ENCODE data around the gene ELK3. TPM values are rescaled to one million over a fixed set of nuclear protein-coding genes. Genes with fewer than 3 reads are reported as not detected.

ELK3 gene
- total and polyA plus RNA-seq, 2 of the 13 experiments (the other 11 are each of a cell fraction or from before 2014, with no cell fraction given) = 2.9 to 3.2 TPM

GRCh38 chr12:96295532-96296160, 101.5 kb downstream of the ELK3 start:
- Histone ChIP-seq H3K27me3 (ENCODE audit: control insufficient read depth in 1 of 2, insufficient read depth in 2 of 2, low read length in 2 of 2) (no peaks in the 10 kb centered on the region), H3K9me3 (ENCODE audit: low read length) (no peaks in the 10 kb centered on the region), H4K20me1 (ENCODE audit: insufficient read depth, low read length) (no peaks in the 10 kb centered on the region), H3K36me3 (replicated peaks in 1 of 2; ENCODE audit: control insufficient read depth in 1 of 2, insufficient read depth in 2 of 2, low read length in 2 of 2) (peaks cover 0 to 7% of the 10 kb centered on the region in 2 experiments; a peak in 2 of 5 replicates), H3K4me2 (ENCODE audit: low read depth, low read length) (no peak overlapping the region), H2AFZ (ENCODE audit: low read length) (no peak overlapping the region), H3K79me2 (ENCODE audit: insufficient read depth, low read length) (no peaks in the 10 kb centered on the region), H3K4me3 (replicated peaks in 1 of 3; ENCODE audit: insufficient read depth in 1 of 3, low read depth in 2 of 3, low read length in 3 of 3) (no peak overlapping the region), H3K27ac (ENCODE audit: extremely low read length, insufficient read depth, low read length) (no peak overlapping the region), H3K4me1 (ENCODE audit: insufficient read depth, low read length) (no peaks in the 10 kb centered on the region), H3K9ac (ENCODE audit: insufficient read depth, low read depth, low read length) (no peak overlapping the region)
- POLR2A ChIA-PET = no interaction called here
- no TSS peak for BruUV-seq (replicated peaks)
- FAIRE-seq (no peak), DNase-seq (ENCODE audit: low spot score) (no peak), ATAC-seq (no peak)
- intact Hi-C loops (cut with micrococcal nuclease; ENCODE audit: unreplicated experiment) (no loop called here), in situ Hi-C loops (cut with HindIII; ENCODE audit: extremely low pct_ligation_motif_present, low pct_unique_long_range_greater_than_20kb) (no loop called here)
- WGBS (ENCODE audit: low lambda C conversion rate) = over 99% methylated on average over 6 of the region's 6 CpGs
- CTCF ChIA-PET (ENCODE audit: low intra/inter-chr PET ratio, low total read pairs) = no interaction called here
- TF ChIP-seq SMARCC2 (IDR thresholded peaks at IDR 0.05) = no peak
- no peak for TF ChIP-seq SNAI1 (CRISPR knock-in tag; IDR thresholded peaks at IDR 0.05; ENCODE audit: borderline replicate concordance)
- TF ChIP-seq ZNF251 (CRISPR knock-in tag; IDR thresholded peaks at IDR 0.05) = no peak
- TF ChIP-seq KLF13 (CRISPR knock-in tag; IDR thresholded peaks at IDR 0.05) = no peak
- TF ChIP-seq, protein P1, sequence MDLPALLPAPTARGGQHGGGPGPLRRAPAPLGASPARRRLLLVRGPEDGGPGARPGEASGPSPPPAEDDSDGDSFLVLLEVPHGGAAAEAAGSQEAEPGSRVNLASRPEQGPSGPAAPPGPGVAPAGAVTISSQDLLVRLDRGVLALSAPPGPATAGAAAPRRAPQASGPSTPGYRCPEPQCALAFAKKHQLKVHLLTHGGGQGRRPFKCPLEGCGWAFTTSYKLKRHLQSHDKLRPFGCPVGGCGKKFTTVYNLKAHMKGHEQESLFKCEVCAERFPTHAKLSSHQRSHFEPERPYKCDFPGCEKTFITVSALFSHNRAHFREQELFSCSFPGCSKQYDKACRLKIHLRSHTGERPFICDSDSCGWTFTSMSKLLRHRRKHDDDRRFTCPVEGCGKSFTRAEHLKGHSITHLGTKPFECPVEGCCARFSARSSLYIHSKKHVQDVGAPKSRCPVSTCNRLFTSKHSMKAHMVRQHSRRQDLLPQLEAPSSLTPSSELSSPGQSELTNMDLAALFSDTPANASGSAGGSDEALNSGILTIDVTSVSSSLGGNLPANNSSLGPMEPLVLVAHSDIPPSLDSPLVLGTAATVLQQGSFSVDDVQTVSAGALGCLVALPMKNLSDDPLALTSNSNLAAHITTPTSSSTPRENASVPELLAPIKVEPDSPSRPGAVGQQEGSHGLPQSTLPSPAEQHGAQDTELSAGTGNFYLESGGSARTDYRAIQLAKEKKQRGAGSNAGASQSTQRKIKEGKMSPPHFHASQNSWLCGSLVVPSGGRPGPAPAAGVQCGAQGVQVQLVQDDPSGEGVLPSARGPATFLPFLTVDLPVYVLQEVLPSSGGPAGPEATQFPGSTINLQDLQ (CRISPR knock-in tag; IDR thresholded peaks at IDR 0.05) = no peak
- TF ChIP-seq, protein P2, sequence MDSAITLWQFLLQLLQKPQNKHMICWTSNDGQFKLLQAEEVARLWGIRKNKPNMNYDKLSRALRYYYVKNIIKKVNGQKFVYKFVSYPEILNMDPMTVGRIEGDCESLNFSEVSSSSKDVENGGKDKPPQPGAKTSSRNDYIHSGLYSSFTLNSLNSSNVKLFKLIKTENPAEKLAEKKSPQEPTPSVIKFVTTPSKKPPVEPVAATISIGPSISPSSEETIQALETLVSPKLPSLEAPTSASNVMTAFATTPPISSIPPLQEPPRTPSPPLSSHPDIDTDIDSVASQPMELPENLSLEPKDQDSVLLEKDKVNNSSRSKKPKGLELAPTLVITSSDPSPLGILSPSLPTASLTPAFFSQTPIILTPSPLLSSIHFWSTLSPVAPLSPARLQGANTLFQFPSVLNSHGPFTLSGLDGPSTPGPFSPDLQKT (CRISPR knock-in tag; IDR thresholded peaks at IDR 0.05; ENCODE audit: borderline replicate concordance) = no peak
- TF ChIP-seq, protein P3, sequence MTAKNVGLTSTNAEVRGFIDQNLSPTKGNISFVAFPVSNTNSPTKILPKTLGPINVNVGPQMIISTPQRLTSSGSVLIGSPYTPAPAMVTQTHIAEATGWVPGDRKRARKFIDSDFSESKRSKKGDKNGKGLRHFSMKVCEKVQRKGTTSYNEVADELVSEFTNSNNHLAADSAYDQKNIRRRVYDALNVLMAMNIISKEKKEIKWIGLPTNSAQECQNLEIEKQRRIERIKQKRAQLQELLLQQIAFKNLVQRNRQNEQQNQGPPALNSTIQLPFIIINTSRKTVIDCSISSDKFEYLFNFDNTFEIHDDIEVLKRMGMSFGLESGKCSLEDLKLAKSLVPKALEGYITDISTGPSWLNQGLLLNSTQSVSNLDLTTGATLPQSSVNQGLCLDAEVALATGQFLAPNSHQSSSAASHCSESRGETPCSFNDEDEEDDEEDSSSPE (CRISPR knock-in tag; IDR thresholded peaks at IDR 0.05) = no peak
- no peak for TF ChIP-seq ZNF446 (CRISPR knock-in tag; IDR thresholded peaks at IDR 0.05)
- TF ChIP-seq ZNF570 (CRISPR knock-in tag; IDR thresholded peaks at IDR 0.05; ENCODE audit: borderline replicate concordance) = no peak
- TF ChIP-seq, protein P4, sequence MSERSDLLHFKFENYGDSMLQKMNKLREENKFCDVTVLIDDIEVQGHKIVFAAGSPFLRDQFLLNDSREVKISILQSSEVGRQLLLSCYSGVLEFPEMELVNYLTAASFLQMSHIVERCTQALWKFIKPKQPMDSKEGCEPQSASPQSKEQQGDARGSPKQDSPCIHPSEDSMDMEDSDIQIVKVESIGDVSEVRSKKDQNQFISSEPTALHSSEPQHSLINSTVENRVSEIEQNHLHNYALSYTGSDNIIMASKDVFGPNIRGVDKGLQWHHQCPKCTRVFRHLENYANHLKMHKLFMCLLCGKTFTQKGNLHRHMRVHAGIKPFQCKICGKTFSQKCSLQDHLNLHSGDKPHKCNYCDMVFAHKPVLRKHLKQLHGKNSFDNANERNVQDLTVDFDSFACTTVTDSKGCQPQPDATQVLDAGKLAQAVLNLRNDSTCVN (CRISPR knock-in tag; IDR thresholded peaks at IDR 0.05; ENCODE audit: borderline replicate concordance) = no peak
- TF ChIP-seq ZFP90 (CRISPR knock-in tag; IDR thresholded peaks at IDR 0.05; ENCODE audit: borderline replicate concordance) = no peak
- TF ChIP-seq, protein P5, sequence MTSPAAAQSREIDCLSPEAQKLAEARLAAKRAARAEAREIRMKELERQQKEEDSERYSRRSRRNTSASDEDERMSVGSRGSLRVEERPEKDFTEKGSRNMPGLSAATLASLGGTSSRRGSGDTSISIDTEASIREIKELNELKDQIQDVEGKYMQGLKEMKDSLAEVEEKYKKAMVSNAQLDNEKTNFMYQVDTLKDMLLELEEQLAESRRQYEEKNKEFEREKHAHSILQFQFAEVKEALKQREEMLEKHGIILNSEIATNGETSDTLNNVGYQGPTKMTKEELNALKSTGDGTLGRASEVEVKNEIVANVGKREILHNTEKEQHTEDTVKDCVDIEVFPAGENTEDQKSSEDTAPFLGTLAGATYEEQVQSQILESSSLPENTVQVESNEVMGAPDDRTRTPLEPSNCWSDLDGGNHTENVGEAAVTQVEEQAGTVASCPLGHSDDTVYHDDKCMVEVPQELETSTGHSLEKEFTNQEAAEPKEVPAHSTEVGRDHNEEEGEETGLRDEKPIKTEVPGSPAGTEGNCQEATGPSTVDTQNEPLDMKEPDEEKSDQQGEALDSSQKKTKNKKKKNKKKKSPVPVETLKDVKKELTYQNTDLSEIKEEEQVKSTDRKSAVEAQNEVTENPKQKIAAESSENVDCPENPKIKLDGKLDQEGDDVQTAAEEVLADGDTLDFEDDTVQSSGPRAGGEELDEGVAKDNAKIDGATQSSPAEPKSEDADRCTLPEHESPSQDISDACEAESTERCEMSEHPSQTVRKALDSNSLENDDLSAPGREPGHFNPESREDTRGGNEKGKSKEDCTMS (CRISPR knock-in tag; conservative IDR thresholded peaks at IDR 0.05) = no peak
- no peak for TF ChIP-seq CREM (IDR thresholded peaks at IDR 0.05)
- no peak for TF ChIP-seq CREM (CRISPR knock-in tag; IDR thresholded peaks at IDR 0.05)
- no peak for TF ChIP-seq SMYD3 (CRISPR knock-in tag; IDR thresholded peaks at IDR 0.05)

Measured in HepG2 (cell line).